GM12801 (cell line): ENCODE results near the gene ASPDH.

ENCODE experiments used
- TF ChIP-seq, protein P1 (sequence below): IDR thresholded peaks from one replicate; pipeline ENCODE4 v1.5.1; 2011; ENCODE audit warnings: control low read depth; ENCODE audit not compliant: insufficient read length; ENCODE audit errors: extremely low read depth

ASPDH gene

DNA sequence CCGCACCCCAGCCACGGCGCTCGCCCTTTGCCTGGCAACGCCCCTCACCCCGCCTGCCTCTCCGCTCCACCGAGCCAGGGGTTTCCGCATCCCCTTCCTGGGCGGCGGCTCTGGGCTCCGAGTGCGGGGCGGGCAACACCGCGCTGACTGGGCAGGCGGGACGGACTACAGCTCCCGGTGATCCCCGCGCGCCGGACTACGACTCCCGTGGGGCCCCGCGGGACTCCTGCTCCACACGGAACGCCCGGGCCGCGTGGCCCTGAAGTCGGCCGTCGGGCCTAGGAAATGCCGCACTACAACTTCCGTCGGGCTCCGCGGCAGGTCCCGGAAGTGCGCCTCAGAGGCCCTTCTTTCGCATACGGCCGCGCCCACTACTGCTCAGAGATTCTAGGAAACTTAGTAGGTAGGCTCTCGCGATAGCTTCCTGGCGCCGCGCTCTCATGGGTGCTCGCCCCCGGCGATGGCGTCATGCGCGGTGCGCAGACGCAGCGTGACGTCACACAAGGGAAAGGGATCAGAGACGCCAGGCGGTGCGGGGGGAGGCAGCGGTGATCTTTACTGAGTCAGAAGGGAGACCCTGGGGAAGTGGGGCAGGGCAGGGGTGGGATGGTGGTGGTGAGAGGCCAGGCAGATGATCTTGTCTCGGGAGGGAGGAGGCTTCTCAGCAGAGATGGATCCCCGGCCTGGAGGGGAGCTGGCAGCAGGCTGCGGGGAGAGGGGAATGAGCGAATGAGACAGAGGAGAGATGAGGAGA is 2.5 kb downstream of the ASPDH start, which contains the start of gene JOSD2:
TSS of gene JOSD2 (minus strand) at position 123 of the 754 bp plus-strand sequence. CDS start 760 bp downstream, outside the sequence.
- TF ChIP-seq, protein P1, sequence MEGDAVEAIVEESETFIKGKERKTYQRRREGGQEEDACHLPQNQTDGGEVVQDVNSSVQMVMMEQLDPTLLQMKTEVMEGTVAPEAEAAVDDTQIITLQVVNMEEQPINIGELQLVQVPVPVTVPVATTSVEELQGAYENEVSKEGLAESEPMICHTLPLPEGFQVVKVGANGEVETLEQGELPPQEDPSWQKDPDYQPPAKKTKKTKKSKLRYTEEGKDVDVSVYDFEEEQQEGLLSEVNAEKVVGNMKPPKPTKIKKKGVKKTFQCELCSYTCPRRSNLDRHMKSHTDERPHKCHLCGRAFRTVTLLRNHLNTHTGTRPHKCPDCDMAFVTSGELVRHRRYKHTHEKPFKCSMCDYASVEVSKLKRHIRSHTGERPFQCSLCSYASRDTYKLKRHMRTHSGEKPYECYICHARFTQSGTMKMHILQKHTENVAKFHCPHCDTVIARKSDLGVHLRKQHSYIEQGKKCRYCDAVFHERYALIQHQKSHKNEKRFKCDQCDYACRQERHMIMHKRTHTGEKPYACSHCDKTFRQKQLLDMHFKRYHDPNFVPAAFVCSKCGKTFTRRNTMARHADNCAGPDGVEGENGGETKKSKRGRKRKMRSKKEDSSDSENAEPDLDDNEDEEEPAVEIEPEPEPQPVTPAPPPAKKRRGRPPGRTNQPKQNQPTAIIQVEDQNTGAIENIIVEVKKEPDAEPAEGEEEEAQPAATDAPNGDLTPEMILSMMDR: no peak

DNA sequence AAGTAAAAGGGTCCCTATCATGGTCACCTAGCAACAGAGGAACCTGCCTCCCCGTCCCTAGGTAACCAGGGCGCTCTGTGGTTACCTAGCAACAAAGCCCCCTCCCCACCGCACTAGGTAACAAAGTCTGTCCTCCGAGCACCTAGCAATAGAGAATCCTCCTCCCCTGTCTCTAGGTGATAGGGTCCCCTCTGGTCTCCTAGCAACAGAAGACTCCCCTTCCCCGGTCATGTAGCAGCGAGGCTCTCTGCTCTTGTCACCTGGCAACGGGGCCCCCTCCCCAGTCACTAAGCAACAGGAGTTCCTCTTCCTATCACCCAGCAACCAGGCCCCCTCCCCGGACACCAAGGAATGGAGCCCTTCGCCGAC is 3.0 kb downstream of the ASPDH start:
- TF ChIP-seq, protein P1: no peak

DNA sequence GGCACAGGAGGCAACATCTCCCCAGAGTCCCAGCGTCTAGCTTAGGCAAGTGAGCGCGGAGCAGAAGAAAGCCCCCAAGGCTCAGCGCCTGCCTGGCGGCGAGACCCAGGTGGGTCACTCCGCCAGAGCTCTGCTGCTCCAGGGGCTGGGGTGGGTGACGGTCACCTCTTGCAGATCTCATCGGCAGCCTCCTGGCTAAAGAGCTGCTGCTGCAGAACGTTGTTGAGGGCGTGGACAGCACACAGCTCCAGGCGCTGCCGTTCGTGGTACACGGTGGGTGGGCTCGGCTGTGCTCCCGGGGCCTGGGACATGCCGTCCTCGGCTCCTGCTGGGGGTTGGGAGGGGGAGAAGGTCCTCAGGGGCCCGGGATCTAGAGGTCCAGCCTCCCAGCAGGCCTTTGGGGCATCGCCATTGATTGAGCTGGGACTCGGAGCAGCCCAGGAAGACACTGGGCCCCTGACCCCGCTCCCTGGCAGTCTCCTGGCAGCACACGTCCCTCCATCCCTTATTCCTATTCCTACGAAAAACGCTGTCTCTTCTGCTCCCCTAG is 3.5 kb downstream of the ASPDH start:
- TF ChIP-seq, protein P1: no peak

DNA sequence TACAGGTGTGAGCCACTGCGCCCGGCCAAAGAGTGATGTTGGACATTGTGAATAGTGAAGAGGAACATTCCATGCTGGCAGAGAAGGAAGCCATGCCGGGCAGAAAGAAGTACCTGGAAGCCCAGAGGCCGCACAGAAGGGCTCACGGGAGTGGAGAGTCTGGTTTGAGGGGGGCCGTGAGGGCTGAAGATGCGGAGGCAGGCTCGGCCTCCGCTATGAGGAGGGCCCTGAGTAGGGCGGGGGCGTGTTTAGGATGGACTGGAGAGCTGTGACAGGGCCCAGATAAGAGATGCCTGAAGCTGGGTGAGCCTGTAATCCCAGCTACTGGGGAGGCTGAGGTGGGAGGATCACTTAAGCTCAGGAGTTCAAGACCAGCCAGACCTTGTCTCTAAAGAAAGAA is 4.3 kb downstream of the ASPDH start:
- TF ChIP-seq, protein P1: no peak

DNA sequence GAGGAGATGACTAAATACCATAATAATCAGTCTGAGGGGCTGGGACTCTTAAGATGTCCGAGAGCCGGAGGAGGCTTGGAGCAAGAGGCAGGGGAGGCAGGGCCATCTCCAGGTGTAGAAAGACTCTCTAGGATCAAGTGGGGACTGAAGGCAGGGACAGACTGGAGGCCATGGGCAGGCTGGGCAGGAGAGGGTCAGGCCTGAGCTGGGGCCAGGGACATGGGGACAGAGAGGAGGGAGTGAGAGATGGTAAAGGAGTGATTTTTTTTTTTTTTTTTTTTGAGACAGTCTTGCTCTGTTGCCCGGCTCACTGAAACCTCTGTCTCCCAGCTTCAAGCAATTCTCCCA is 4.9 kb downstream of the ASPDH start:
- TF ChIP-seq, protein P1: no peak

DNA sequence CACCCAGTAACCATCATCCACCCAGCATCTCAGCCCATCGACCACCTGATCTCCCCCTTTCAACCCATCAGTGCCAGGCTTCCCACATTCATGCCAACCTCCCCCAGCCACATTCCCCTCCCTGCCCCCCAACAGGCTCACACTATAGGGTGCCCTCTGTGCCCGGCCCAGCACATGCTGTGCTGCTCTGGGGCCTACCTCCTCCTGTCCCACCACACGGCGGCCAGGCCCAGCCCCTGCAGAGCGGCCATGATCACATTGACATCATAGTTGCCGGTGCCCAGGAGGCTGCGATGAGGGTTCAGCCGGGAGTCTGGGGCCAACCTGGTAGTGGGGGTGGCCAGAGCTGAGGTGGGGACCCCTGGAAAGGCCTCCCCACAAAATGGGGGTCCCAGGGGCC is 6.3 kb downstream of the ASPDH start:
- TF ChIP-seq, protein P1: no peak

DNA sequence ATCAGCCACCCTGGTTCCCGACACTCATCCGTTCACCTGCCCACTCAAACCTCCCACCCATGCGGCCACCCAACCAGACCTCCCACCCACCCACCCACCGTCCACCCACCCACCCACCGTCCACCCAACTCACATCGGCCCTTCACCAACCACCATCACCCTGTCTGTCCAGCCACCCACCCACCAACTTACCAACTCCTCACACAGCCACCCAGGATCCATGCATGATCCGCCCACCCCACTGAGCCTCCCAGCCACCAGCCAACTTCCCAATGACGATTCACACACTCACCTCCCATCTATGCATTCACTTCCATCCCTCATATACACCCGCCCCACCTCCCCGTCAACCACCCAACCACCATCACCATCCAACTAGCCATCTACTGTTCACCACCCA is 7.0 kb downstream of the ASPDH start:
- TF ChIP-seq, protein P1: no peak
